HG03060 (cell line): ENCODE data around the gene MYH10.
"Not testable (repeated sequence)": the region's sequence is repeated elsewhere in the genome, so short reads cannot be mapped to it uniquely, and the experiment has no call there.

Source experiments
- ATAC-seq: cut with Tn5 transposase; IDR thresholded peaks from one replicate; pipeline ENCODE4 v1.9.1; 2021; ENCODE audit warnings: low read depth, moderate number of reproducible peaks; ENCODE audit not compliant: unreplicated experiment

The MYH10 gene

DNA sequence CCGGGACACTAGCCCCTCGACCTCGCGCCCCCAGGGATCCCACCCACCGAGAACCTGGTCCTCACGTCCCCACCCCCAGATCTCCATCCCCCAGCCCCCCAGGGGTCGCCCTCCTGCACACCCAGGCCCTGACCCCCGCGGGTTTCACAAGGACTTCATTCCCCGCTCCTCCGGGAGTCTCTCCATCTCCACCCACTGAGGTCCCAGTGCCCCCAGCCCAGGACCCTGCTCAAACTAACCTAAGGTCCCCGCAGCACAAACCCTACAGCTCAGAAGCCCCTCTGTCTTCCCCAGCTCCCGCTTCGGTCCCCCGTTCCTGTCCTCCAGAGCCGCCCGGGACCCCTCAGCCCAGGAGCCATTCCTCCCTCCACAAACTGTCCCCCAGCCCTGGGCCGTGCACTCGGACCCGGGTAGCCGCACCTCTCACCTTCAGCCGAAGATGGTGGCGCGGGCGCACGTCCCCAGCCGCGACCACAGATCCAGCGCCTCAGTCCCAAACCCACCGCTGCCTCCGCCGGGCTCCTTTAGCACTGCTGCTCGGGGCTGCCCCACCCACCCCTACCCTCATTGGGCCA lies at the start of gene MYH10:
Gene MYH10 (minus strand): TSS at position 499 of the 575 bp plus-strand sequence. CDS start 7,479 bp downstream, outside the sequence.
- ATAC-seq, result no peak

DNA sequence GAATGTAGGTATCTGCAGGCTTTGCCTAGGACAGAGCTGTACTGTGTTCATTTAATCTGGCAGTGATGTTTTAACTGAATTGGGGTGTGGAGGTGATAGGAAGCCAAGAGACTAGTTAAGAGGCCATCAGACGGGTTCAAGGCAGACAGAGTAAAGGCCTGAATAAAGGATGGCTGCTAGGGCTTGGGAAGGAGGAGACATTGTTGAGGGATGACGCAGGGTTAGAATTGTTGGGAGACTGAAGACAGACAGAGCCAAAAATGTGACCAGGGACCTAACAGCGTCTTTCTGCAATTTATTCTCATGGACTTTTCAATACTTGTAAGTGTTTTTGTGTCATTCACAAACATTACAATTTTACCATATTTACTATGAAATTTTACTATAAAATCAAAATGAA lies 48.6 kb upstream of the MYH10 start:
- ATAC-seq, result no peak

DNA sequence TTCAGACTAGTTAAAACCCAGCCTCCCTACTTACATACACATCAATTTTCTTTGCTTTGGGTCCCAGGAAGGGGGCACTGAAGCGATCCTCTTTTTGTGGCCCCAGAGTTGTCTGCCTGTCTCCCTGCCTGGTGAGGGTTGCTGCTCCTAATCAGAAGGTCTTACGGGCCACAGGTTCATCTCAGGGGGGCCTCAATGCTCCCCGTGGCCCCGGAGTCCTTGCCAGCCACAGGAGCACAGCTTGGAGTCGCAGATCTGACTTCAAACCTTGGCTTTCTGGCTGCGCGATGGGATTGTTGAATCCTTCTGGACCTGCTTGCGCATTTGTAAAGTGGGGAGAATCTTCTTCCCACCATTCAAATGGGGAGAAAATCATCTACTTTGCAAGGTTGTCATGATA lies 44.8 kb upstream of the MYH10 start:
- ATAC-seq, result no peak

DNA sequence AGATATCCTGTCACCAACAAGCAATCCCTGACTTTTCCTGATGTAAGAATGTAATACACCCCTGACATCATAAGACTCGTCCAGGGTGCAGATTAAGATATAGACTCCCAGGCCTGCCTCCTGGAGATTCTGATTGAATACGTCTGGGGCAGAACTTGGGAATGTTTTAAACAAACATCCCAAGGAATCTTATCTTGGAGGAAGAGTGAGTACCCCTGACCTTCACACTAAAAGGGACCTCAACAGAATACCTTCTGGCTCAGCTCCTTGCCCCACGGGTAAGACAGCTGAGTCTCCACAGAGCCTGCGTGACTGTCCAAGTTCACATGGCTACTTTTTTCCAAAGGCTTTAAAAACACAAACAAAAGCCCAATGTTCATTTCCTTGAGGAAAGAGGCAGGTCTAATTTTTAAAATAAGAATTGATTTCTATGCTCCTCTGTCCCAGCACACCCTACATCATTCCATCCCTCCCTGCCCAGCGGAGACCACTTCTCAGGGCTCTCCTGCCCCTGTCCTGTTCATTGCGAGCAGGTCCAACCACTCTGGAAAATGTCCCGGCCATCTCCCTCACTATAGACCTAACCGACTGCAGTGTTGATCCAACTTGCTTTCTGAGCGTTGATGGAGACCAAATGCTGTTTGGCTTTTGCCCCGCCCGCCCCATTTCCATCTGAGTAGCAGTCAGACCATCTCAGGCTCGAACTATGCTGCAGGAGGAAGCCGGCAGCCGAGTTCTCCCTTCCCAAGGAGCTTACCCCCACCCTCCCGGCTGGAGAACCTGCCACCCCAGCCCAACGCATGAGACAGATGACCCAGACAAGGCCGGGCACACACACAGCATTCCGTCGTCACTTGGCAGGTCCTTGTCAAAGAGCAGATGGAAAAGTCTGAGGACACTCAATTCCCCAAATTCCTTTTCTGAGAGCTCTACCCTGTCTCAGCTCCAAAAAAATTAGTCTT lies 44.1 kb upstream of the MYH10 start:
- ATAC-seq, result no peak

DNA sequence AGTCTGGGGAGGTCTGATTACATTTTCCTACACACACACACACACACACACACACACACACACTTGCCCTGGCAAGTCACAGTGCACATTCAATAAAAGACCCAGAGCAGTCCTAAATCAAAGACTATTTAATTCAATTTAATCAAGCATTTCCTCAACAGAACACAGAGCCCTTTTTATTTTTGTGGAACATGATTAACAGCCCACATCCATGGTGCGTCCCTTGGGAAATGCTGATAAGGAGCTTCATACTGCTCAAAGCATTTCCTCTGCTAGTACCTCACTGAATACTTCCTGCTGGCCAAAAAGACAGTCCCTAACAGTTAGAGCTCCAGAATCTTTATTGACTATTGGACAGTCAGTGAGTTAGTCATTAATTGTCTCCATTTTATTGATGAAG lies 43.1 kb upstream of the MYH10 start:
- no peak for ATAC-seq

DNA sequence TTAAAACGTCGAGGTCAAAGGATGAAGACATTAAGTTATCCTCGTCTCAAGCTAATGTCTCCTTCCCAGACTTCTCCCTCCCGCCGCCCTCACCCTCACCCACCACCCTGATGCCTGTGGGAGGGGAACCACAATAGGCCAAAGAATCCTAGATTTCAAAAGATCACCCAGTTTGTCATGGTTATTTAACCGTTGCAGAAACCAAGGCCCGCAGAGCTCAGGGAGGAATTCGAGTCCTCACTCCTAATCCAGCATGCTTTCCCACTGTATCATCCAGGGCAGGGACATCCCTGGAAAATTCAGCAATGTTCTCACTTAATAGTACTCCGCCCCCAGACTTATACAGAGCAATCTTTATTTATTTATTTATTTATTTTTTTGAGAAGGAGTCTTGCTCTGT lies 41.8 kb upstream of the MYH10 start:
- ATAC-seq, result no peak

DNA sequence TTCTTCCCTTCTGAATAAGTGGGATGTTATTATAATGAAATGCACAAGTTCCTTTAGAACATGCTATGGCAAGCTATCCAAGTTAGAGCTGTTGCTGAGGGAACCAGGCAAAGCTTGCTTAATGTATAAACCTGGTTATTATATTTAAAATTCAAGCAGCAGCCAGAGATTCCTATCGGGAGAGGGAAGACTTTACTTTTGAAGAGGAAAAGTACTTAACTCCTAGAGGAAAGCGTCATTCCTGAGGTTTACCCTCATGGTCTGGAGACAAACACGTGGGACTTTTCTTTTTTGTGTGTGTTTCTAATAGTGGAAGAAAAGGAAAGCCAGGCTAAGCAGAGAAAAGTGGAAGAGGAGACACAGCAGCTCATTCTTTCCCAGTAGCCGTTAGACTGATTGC lies 39.9 kb upstream of the MYH10 start:
- ATAC-seq, result no peak

DNA sequence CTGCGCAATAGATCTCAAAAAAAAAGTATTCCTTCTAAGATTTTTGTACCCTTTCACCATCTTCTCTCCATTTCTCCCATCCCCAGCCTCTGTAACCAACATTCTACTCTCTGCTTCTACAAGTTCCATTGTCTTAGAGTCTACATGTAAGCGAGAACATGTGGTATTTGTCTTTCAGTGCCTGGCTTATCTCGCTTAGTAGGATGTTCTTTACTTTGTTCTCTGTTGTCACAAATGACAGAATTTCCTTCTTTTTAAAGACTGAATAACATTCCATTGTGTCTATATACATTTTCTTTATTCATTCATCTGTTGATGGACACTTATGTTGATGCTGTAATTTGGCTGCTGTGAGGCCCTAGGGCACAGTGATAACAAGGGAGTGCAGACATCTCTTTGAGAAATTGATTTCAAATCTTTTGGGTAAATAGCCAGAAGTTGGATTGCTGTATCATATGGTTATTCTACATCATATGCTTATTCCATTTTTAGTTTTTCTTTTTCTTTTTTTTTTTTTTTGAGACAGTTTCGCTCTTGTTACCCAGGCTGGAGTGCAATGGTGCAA lies 37.7 kb upstream of the MYH10 start:
- no peak for ATAC-seq

DNA sequence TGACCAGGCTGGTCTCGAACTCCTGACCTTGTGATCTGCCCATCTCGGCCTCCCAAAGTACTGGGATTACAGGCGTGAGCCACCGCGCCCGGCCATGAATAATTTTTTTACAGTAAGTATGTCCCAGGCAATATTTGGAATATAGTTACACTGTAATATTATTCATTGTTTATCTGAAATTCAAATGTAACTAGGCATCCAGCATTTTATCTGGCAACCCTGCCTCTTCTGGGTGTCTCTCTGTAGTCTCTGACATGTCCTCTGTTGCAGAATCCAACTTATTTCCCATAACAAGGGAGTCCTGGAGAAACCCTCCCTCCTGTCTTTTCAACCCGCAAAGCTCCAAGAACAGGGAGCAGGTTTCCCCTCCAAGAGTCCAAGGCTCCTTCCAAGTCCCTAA lies 36.9 kb upstream of the MYH10 start:
- no peak for ATAC-seq

DNA sequence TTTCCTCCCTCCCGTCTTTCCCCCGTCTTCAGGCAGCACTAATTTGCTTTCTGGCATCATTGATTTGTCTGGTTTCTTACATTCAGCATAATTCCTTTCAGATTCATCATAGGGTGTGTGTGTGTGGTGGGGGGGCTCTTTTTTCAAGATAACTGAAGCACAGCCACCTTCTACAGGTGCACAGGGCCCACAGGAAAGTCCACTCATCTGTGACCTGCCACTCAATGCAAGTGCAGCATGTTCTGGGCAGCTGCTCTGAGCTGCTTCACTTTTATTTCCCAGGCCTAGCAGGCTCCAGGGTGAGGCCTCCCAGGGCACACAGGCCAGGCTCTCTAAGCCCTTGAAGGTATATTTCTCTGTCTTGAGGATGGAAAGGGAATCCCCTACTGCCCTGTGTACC lies 35.2 kb upstream of the MYH10 start:
- ATAC-seq, result no peak

DNA sequence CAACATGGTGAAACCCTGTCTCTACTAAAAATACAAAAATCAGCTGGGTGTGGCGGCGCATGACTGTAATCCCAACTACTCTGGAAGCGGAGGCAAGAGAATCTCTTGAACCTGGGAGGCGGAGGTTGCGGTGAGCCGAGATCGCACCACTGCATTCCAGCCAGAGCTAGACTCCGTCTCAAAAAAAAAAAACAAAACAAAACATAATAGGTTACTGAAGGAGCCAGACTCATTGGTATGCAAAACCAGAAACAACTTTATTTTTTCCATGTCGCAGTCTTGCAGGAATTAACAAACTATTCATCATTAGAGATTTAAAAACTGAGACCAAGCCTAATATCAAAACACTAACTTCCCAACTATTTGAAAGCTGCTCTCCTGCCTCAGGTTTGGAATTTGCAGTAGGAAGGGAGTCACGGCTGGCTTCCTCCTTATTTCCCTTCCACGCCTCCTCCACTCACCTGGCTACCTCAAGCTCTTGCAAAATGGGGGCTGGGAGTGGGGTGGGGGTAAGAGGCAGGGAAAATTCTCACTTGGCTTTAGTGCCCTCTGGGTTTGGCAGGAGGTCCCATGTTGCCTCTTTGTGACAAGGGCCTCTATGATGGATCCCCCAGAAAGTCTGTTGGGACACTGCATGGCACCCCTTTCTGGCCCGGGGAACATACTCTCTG lies 34.1 kb upstream of the MYH10 start:
- no peak for ATAC-seq

DNA sequence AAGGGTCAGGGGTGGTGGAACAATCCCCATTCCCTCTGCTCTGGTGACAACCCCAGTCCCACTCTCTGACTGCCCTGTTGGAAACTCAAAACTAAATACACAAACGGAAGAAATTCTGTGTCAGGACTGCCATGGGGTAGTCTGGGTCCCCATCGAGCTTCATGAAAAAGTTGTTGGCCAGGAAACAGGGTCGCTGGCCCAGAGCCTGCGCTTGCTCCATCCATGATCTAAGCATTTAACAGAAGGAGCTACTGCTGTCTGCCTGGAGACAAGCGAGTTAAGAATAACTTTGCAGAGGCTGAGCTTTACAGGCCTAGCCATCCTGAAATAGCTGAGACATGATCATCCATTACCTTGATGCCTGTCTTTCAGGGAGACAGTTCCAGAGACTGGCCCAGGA lies 32.4 kb upstream of the MYH10 start:
- ATAC-seq, result no peak

DNA sequence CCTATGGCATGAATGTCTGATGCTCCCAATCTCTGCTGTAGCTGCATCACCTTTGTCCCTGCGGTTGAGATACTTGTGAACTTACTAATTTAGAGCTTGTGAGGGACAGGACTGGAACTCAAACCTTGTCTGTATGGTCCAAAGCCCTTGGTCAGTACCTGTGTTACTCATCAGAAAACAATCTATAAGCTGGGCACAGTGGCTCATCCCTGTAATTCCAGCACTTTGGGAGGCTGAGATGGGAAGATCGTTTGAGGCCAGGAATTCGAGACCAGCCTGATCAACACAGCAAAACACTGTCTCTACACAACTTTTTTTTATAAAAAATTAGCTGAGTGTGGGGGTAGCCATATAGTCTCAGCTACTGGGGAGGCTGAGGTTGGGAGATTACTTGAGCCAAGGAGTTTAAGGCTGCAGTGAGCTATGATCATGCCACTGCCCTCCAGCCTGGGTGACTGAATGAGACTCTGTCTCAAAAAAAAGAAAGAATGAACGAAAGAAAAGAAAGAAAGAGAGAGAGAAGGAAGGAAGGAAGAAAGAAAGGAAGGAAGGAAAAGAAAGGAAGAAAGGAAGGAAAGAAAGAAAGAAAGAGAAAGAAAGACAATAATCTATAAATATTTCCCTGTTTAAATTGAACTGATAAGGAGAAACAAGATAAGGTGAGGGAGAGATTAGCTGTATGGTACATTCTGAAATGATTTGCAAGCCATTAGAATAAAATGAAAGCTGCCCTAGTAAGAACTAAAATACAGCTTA lies 31.7 kb upstream of the MYH10 start:
- ATAC-seq, result no peak

DNA sequence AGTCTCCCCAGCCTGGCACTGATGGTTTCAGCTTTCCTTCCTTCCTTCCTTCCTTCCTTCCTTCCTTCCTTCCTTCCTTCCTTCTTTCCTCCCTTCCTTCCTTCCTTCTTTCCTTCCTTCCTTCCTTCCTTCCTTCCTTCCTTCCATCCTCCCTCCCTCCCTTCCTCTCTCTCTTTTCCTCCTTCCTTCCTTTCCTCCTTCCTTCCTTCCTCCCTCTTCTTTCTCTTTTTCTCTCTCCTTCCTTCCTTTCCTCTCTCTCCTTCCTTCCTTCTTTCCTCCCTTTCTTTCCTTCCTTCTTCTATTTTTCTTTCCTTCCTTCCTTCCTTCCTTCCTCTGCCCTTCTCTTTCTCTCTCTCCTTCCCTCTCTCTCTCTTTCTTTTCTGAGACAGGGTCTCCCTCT lies 30.2 kb upstream of the MYH10 start:
- not testable (repeated sequence) for ATAC-seq

DNA sequence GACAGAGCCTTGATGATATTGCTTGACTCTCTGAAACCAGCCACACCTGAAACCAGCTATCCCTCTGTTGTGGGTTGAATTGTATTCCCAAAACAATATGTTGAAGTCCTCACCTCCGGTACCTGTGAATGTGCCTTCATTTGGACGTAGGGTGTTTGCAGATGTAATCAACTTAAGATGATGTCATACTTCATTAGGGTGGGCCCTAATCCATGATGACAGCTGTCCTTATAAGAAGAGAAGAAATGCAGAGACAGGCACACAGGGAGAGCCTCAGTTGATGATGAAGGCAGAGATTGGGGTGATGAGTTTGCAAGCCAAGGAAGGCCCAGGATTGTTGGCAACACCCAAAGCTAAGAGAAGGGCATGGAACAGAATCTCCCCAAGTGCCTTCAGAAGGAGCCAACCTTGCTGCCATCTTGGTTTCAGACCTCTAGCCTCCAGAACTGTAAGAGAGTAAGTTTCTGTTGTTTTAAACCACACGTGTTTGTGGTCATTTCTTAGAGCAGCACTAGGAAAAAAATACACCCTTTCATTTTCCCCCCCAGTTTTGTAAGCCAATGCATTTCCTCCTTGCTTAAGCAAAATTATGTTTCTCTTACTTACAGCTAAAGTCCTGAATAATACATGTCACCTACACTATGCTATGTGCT lies 29.4 kb upstream of the MYH10 start:
- ATAC-seq, result no peak

DNA sequence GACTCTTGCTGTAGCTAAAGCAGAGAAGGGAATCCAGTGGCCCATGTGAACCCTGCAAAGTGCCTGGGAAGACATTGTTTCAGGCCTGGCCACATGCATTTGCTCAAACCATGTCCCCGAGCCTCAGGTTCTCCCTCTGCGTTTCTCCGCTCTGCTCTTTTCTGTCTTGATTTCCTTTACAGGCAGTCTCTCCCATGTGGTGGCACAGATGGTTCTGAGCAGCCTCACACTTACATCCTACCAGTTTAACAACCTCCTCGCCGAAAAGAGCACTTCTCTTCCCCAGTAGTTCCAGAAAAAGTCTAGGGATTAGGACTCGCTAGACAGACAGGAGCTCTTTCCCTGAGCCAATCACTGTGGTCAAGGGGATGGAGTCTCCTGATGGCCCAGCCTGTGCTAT lies 28.3 kb upstream of the MYH10 start:
- no peak for ATAC-seq

DNA sequence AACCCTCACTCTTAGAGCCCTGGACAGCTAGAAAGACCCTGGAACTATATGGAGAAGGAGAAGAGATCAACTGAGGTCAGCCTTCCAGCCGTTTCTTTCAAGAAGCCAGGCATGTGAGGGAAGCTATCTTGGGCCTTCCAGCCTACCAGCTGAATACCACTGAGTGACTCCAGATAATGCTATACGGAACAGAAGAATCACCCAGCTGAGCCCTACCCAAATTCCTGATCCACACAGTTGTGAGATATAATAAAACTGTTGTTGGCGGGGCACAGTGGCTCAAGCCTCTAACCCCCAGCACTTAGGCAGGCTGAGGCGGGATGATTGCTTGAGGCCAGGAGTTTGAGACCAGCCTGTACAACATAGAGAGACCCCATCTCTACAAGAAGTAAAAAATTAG lies 26.2 kb upstream of the MYH10 start:
- no peak for ATAC-seq

DNA sequence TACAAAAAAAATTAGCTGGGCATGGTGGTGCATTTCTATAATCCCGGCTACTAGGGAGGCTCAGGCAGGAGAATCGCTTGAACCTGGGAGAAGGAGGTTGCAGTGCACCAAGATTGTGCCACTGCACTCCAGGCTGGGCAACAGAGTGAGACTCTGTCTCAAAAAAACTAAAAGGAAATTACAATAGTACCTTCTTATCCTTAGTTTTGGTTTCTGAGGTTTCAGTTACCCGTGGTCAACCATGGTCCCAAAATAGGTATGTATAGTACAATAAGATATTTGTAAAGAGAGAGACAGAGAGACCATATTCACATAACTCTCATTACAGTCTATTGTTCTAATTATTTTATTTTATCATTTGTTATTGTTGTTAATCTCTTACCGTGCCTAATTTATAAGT lies 24.3 kb upstream of the MYH10 start:
- ATAC-seq, result no peak

DNA sequence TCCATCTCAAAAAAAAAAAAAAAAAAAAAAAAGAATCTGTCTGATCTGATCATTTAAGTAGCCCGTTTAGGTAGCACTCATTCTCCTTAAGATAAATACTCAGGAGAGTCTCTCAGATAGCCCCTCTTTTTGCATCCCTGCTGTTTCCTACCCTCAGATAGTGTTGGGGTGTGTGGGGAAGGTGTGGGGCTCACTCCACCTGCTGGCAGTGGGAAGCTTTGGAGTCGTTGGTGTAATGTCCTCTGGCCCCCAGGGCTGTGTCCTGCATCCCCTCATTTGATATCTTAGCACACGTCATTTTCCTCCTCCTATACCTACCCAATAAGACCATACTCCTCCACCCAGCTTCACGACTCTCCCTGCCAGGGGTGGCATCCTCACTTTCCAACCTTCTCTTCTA lies 20.5 kb upstream of the MYH10 start:
- ATAC-seq, result no peak

DNA sequence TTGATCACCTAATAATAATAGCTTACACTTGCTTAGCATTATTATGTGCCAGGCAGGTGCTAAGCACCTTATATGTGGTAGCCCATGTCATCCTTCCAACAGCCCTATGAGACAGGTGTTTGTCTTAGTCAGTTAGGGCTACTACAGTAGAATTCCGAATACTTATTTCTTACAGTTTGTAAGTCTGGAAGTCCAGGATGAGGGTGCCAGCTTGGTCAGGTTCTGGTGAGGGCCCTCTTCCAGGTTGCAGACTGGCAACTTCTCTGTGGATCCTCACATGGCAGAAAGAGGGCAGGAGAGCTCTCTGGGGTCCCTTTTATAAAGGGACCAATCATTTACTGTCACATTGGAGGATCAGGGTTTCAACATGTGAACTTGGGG lies 19.6 kb upstream of the MYH10 start:
- no peak for ATAC-seq
